BLaER1 (cell line): Measurements from ENCODE around the gene LYPD6.

ENCODE experiments used
- H3K27ac ChIP-seq: shearing (Covaris generic); formaldehyde crosslinking; 2 replicates; pipeline ENCODE4 v1.8.1; 2022
- H3K27me3 ChIP-seq: shearing (Covaris generic); formaldehyde crosslinking; 2 replicates; pipeline ENCODE4 v1.8.1; 2022
- H3K36me3 ChIP-seq: shearing (Covaris generic); formaldehyde crosslinking; 2 replicates; pipeline ENCODE4 v1.8.1; 2022
- H3K4me1 ChIP-seq: shearing (Covaris generic); formaldehyde crosslinking; 2 replicates; pipeline ENCODE4 v1.8.1; 2022
- H3K4me2 ChIP-seq: shearing (Covaris generic); formaldehyde crosslinking; 2 replicates; pipeline ENCODE4 v1.8.1; 2022
- H3K4me3 ChIP-seq: shearing (Covaris generic); formaldehyde crosslinking; 2 replicates; pipeline ENCODE4 v1.8.1; 2022
- H3K9ac ChIP-seq: shearing (Covaris generic); formaldehyde crosslinking; 2 replicates; pipeline ENCODE4 v1.8.1; 2022
- H3K9me3 ChIP-seq: shearing (Covaris generic); formaldehyde crosslinking; 2 replicates; pipeline ENCODE4 v1.8.1; 2022
- H4K20me1 ChIP-seq: shearing (Covaris generic); formaldehyde crosslinking; 2 replicates; pipeline ENCODE4 v1.8.1; 2022
- Cebpa-rat ChIP-seq: shearing (Covaris generic); IDR thresholded peaks from 2 replicates; pipeline ENCODE4 v1.8.1; 2022

LYPD6 gene

GRCh38 chr2:149370061-149370775 lies 39.8 kb downstream of the LYPD6 start:
- Histone ChIP-seq H3K4me1 (no peaks in the 10 kb centered on the region), H4K20me1 (no peaks in the 10 kb centered on the region), H3K9me3 (no peaks in the 10 kb centered on the region), H3K36me3 (no peaks in the 10 kb centered on the region), H3K27me3 (no peaks in the 10 kb centered on the region), H3K4me3 (no peak overlapping the region), H3K9ac (no peak overlapping the region), H3K27ac (no peak overlapping the region), H3K4me2 (no peak overlapping the region)
- TF ChIP-seq Cebpa-rat: no peak

GRCh38 chr2:149371476-149371875 lies 41.1 kb downstream of the LYPD6 start:
- Histone ChIP-seq H4K20me1 (no peaks in the 10 kb centered on the region), H3K4me2 (no peak overlapping the region), H3K9me3 (no peaks in the 10 kb centered on the region), H3K4me1 (no peaks in the 10 kb centered on the region), H3K36me3 (no peaks in the 10 kb centered on the region), H3K27ac (no peak overlapping the region), H3K4me3 (no peak overlapping the region), H3K27me3 (no peaks in the 10 kb centered on the region), H3K9ac (no peak overlapping the region)
- TF ChIP-seq Cebpa-rat: no peak

GRCh38 chr2:149375801-149376361 lies 45.5 kb downstream of the LYPD6 start:
- Histone ChIP-seq H3K36me3 (no peaks in the 10 kb centered on the region), H3K4me2 (no peak overlapping the region), H3K9me3 (no peaks in the 10 kb centered on the region), H3K9ac (no peak overlapping the region), H3K4me1 (no peaks in the 10 kb centered on the region), H3K27ac (no peak overlapping the region), H4K20me1 (no peaks in the 10 kb centered on the region), H3K4me3 (no peak overlapping the region), H3K27me3 (no peaks in the 10 kb centered on the region)
- no peak for TF ChIP-seq Cebpa-rat

- no peaks in the 10 kb centered on the region for H4K20me1 ChIP-seq
- no peak overlapping the region for H3K4me2 ChIP-seq
- H3K9me3 ChIP-seq: no peaks in the 10 kb centered on the region
- no peaks in the 10 kb centered on the region for H3K4me1 ChIP-seq
- no peak overlapping the region for H3K27ac ChIP-seq
- H3K36me3 ChIP-seq: no peaks in the 10 kb centered on the region
- H3K4me3 ChIP-seq: no peak overlapping the region
- H3K9ac ChIP-seq: no peak overlapping the region
- no peaks in the 10 kb centered on the region for H3K27me3 ChIP-seq
- TF ChIP-seq Cebpa-rat: no peak
Observed at GRCh38 chr2:149380205-149380604, 49.8 kb downstream of the LYPD6 start.

- Histone ChIP-seq H3K9ac (no peak overlapping the region), H3K4me1 (no peaks in the 10 kb centered on the region), H3K4me3 (no peak overlapping the region), H4K20me1 (no peaks in the 10 kb centered on the region), H3K27ac (no peak overlapping the region), H3K36me3 (no peaks in the 10 kb centered on the region), H3K4me2 (no peak overlapping the region), H3K27me3 (no peaks in the 10 kb centered on the region), H3K9me3 (no peaks in the 10 kb centered on the region)
- TF ChIP-seq Cebpa-rat: no peak
Observed at GRCh38 chr2:149383340-149383739, 53.0 kb downstream of the LYPD6 start.

GRCh38 chr2:149385350-149385749 lies 55.0 kb downstream of the LYPD6 start:
- Histone ChIP-seq H4K20me1 (no peaks in the 10 kb centered on the region), H3K4me1 (no peaks in the 10 kb centered on the region), H3K9ac (no peak overlapping the region), H3K9me3 (no peaks in the 10 kb centered on the region), H3K27ac (no peak overlapping the region), H3K27me3 (no peaks in the 10 kb centered on the region), H3K36me3 (no peaks in the 10 kb centered on the region), H3K4me2 (no peak overlapping the region), H3K4me3 (no peak overlapping the region)
- TF ChIP-seq Cebpa-rat: no peak

GRCh38 chr2:149387411-149387810 lies 57.0 kb downstream of the LYPD6 start:
- no peaks in the 10 kb centered on the region for H3K27me3 ChIP-seq
- no peaks in the 10 kb centered on the region for H4K20me1 ChIP-seq
- no peaks in the 10 kb centered on the region for H3K9me3 ChIP-seq
- no peak overlapping the region for H3K27ac ChIP-seq
- no peak overlapping the region for H3K4me2 ChIP-seq
- no peaks in the 10 kb centered on the region for H3K4me1 ChIP-seq
- no peaks in the 10 kb centered on the region for H3K36me3 ChIP-seq
- no peak overlapping the region for H3K4me3 ChIP-seq
- TF ChIP-seq Cebpa-rat: no peak
- H3K9ac ChIP-seq: no peak overlapping the region

GRCh38 chr2:149388120-149388816 lies 57.9 kb downstream of the LYPD6 start:
- Histone ChIP-seq H3K4me1 (no peaks in the 10 kb centered on the region), H3K9ac (no peak overlapping the region), H3K4me2 (no peak overlapping the region), H3K36me3 (no peaks in the 10 kb centered on the region), H3K9me3 (no peaks in the 10 kb centered on the region), H4K20me1 (no peaks in the 10 kb centered on the region), H3K27ac (no peak overlapping the region), H3K27me3 (no peaks in the 10 kb centered on the region), H3K4me3 (no peak overlapping the region)
- no peak for TF ChIP-seq Cebpa-rat

GRCh38 chr2:149389506-149390167 lies 59.2 kb downstream of the LYPD6 start:
- TF ChIP-seq Cebpa-rat: no peak
- Histone ChIP-seq H3K9ac (no peak overlapping the region), H3K4me2 (no peak overlapping the region)

GRCh38 chr2:149393614-149394013 lies 63.2 kb downstream of the LYPD6 start:
- no peaks in the 10 kb centered on the region for H3K4me1 ChIP-seq
- H3K4me3 ChIP-seq: no peak overlapping the region
- H3K36me3 ChIP-seq: no peaks in the 10 kb centered on the region
- no peak for TF ChIP-seq Cebpa-rat
- H3K27ac ChIP-seq: no peak overlapping the region
- H3K9ac ChIP-seq: no peak overlapping the region
- H3K4me2 ChIP-seq: no peak overlapping the region
- H4K20me1 ChIP-seq: no peaks in the 10 kb centered on the region
- H3K9me3 ChIP-seq: no peaks in the 10 kb centered on the region
- no peaks in the 10 kb centered on the region for H3K27me3 ChIP-seq

More at GRCh38 chr2:149389506-149390167, 59.2 kb downstream of the LYPD6 start:
- no peak overlapping the region for H3K27ac ChIP-seq
- H3K36me3 ChIP-seq: no peaks in the 10 kb centered on the region
- H3K9me3 ChIP-seq: no peaks in the 10 kb centered on the region
- no peak overlapping the region for H3K4me3 ChIP-seq
- H3K4me1 ChIP-seq: no peaks in the 10 kb centered on the region
- H3K27me3 ChIP-seq: no peaks in the 10 kb centered on the region
- H4K20me1 ChIP-seq: no peaks in the 10 kb centered on the region
